Jurkat, Clone E6-1 (cell line): Measurements from ENCODE around the gene MEGF6.

Experiments
- DNase-seq: peaks from one replicate; pipeline ENCODE4 v3.0.0-alpha.2; 2011; ENCODE audit warnings: low read depth, low spot score
- H3K4me3 ChIP-seq: 2 replicates; pipeline ENCODE4 v1.5.1; 2011; ENCODE audit warnings: mild to moderate bottlenecking, low read length, control low read depth, moderate library complexity

Gene MEGF6

GRCh38 chr1:3551711-3552110 lies 59.6 kb downstream of the MEGF6 start:
- no peak for DNase-seq
- H3K4me3 ChIP-seq = no peak overlapping the region

DNA sequence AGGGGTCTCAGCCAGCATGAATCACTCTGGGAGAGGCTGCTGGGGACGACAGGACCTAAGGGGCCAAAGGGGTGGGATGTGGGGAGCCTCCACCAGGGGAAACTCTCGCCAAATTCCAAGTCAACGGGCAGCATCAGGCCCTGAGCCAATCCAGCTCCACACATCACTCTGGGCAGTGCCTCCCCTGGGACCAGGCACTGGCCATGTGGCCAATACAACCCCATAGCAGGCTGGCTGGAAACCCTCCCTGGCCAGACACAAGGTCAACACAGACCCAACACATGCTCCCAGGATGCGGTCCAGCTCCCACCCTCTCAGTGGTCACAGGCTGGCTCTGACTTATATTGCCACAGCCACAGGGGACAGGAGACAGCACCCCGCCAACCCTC lies 60.0 kb downstream of the MEGF6 start:
- DNase-seq = no peak
- no peak overlapping the region for H3K4me3 ChIP-seq

GRCh38 chr1:3550511-3551289 lies 60.6 kb downstream of the MEGF6 start:
- no peak for DNase-seq
- no peak overlapping the region for H3K4me3 ChIP-seq

DNA sequence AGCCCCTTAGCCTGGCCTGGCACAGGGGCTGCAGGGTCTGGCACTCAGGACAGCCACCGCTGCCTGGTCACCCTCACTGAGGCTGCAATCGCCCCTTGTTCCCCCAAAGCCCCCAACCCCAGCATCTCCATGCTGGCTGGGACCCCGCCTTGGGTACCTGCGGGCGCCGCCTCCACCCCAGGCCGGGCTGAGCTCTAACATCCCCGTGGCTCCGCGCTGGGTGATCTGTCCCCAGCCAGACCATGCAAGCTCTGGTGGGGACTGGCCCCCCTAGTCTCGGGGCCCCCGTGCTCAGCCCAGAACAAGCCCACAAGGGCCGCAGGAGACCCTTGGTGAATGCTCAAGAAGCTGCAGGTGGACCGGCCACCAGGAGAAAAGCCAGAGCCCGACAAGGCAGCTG lies 62.4 kb downstream of the MEGF6 start:
- no peak overlapping the region for H3K4me3 ChIP-seq
- no peak for DNase-seq

DNA sequence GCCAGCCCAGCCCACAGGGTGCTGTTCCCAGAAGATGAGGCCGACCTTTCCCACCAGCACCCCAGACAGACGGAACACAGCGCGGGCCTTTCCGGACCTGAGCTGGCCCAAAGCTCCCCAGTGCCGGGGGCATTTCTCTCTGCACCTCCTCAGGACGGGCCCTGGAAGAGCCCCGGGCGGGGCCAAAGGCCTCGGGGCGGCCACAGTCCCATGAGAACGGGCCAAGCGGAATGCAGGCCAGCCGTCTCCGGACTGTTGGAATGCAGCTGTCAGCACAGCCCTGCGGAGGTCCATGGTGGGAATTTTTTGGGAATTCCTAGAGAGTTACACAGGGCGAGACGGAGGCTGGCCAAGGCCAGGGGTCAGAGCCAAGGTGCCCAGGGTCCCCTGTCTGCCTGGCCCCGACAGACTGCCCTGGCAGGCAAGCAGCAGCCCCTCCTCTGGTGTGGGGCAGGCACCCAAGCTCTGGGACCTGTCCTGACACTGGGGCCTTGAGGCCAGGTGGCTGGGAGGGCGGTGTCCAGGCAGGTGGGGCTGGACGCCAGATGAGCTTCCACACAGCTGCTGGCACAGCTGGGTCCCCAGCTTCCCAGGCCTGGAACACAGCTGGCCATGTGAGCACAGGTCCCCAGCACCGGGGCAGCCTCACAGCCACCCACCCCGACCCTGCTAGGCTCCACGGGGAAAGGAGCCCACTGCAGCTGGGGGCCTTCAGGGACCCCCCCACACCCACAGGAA lies 63.0 kb downstream of the MEGF6 start:
- DNase-seq = no peak
- no peak overlapping the region for H3K4me3 ChIP-seq

GRCh38 chr1:3547055-3548005 lies 64.0 kb downstream of the MEGF6 start:
- no peak overlapping the region for H3K4me3 ChIP-seq
- no peak for DNase-seq

- no peak for DNase-seq
Measured at GRCh38 chr1:3546048-3546384, 65.3 kb downstream of the MEGF6 start.

DNA sequence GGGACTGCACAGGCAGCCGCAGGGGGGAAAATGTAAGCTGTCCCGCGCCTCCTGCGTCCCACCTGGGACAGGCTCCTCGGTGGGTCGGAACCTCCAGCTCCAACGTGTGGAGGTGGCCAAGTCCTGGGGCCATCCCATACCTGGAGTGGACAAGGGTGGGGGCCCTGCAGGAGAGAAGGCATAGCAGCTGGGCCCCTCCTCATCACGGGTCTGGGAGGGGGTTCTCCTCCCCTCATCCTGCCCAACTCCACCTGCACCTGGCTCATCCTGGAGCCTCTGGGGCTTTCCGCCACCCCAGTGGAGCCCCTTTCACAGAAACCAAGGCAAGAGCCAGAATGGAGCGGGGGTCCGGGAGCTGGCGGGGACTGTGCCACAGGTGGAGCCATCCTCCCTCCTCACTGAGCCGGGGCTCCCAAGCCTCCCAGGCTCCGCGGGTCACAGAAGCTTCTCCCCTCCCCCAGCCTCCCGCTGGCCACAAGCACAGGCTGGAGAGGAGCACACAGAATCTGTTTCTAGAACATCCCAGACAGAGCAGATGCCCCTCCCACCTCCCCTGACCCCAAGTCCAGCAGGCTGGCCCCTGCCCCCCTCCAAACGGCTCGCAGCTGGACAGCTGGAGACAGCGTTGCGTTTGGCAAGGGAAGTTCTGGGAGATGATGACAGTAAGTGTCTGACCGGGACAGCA lies 65.8 kb downstream of the MEGF6 start:
- no peak overlapping the region for H3K4me3 ChIP-seq
- no peak for DNase-seq

More at GRCh38 chr1:3546048-3546384, 65.3 kb downstream of the MEGF6 start:
- H3K4me3 ChIP-seq = no peak overlapping the region

- no peak overlapping the region for H3K4me3 ChIP-seq
- DNase-seq = no peak
Measured at GRCh38 chr1:3544040-3544977, 67.0 kb downstream of the MEGF6 start.

DNA sequence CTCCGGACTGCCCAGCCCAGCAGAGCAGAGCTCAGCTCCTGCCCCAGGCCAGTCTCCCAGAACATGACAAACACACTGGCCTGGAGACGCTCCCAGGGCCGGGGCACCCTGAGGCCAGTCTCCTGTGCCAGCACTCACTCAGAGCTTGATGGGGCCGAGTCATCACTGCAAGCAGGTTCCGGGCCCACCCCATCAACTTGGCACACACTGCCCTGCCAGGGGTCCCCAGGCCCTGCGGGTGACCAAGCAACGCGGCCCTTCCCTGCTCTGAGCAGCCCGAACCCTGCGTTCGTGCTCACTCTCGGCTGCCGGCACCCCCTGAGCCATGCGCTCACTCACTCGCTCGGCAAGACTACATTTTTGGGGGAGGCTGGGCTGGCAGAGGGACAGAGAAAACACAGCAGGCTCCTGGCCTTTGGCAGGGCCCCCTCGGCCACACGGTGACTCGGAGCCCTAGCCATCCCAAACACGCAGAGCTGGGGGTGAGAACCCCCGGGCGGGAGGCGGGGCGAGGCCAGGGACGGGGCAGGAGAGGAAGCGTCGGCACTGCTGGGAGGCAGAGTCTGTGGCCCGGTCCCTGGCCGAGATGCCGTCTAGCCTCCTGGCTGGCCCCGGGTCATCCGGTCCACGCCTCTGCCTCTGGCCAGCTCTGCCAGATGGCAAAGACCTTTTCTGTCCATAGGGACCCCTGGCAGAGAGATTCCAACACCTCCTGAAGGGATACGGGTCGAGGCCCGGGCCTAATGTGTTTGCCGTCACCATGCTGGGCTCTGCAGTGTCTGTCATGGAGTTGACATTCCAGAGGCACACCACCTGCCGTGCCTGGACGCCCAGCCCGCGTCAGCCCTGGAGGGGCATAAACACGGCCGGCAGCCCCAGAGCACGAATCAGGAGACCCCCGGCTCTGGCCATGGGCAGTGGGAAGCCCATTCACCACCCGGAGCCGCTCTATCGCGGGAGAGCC lies 68.0 kb downstream of the MEGF6 start:
- no peak for DNase-seq
- no peak overlapping the region for H3K4me3 ChIP-seq

DNA sequence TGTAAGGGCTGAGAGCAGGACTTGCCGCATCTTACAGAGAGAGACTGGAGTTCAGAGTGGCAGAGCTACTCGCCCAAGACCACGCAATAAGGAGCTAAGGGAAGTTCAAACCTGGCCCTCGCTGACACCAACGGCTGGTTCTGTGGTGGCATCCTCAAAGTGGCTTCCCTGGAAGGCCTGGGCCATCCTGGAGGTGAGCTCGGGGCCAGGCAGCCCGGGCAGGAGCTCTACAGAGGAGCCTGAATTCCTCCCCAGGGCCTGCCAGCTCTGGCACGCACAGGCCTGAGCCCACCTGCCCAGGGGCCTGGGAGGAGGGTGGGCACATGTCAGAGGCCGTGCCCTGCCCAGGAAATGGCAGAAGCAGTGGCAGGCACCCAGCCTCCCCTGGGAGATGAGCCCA lies 68.6 kb downstream of the MEGF6 start:
- no peak for DNase-seq
- no peak overlapping the region for H3K4me3 ChIP-seq

GRCh38 chr1:3541936-3542335 lies 69.4 kb downstream of the MEGF6 start:
- no peak for DNase-seq
- no peak overlapping the region for H3K4me3 ChIP-seq

DNA sequence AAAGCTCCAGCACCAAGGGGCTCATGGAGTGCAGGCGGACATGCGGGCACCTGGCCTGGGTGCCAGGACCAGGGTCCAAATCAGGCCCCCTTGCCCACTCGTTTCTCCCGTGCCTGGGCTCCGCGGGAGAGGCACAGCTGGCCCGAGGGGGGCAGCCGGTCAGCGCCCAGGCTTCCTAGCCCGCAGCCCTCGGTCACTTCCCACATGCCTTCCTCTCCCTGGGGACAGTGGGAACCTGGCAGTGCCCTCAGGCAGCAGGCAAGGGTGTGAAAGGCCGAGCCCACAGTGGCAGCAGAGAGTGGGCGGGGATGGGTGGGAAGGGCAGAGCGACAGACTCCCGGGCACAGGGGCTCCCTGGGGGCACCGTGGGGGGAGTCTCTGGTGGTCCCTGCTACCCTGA lies 69.8 kb downstream of the MEGF6 start:
- no peak for DNase-seq
- no peak overlapping the region for H3K4me3 ChIP-seq

DNA sequence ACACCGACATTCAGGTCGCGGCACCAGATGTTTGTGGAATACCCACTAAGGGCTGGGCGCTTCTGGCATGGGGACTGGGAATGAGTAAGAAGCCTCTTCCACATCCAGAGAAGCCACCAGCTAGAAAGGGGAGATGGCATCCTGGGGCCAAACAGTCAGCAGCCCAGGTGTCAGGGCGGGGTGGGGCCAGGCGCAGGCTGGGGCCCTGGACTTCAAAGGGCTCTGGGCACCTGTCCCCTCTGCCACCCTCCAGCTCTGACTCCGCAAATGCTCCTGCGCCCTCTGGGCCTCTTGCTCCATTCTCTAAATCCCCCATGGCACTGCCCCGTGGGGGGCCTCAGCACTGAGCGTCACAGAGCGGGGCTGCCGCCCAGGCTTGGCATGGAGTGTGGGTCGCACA lies 70.4 kb downstream of the MEGF6 start:
- no peak overlapping the region for H3K4me3 ChIP-seq
- DNase-seq = no peak

- H3K4me3 ChIP-seq = no peak overlapping the region
- DNase-seq = no peak
Measured at GRCh38 chr1:3539707-3540425, 71.4 kb downstream of the MEGF6 start.

- H3K4me3 ChIP-seq = no peak overlapping the region
- DNase-seq = no peak
Measured at GRCh38 chr1:3537359-3537758, 73.9 kb downstream of the MEGF6 start.
